Measurements from ENCODE around the gene NCKAP5. TPM values are rescaled to one million over a fixed set of nuclear protein-coding genes. Genes with fewer than 3 reads are reported as not detected.

NCKAP5 gene
- total and polyA plus RNA-seq, 4 donors, result 2.3 to 20.2 (median 8.1) TPM

DNA sequence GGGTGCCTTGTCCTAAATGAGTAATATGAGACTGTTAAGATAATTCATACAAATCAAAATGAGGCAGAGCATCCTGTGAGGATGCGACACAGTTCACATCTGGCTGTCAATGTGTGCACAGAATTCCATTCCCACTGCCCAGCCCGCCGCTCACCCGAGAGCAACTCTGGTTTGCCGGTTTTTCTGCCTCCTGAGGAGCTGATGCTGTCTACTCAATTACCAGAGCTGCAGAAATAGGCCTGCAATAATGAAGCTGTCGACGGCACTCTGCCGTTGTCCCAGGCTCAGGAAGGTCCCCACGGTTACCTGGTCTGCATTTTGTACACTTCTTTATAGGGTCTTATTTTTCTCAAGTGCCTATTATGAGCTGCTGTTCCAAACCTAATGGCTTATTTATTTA lies 842.5 kb downstream of the NCKAP5 start:
- Histone ChIP-seq H3K9ac (ENCODE audit: insufficient read depth in 1 of 2, low read length in 2 of 2) (no peak overlapping the region), H3K27ac (ENCODE audit: low read depth in 1 of 2, low read length in 1 of 2) (no peak overlapping the region), H3K9me3 (ENCODE audit: control insufficient read depth in 4 of 4, insufficient read depth in 3 of 4, low read length in 3 of 4) (no peaks in the 10 kb centered on the region), H3K36me3 (ENCODE audit: control insufficient read depth in 4 of 4, insufficient read depth in 4 of 4, low read length in 4 of 4) (peaks cover 0 to 1% (median 0%) of the 10 kb centered on the region in 4 donors), H3K27me3 (ENCODE audit: control insufficient read depth in 3 of 3, insufficient read depth in 3 of 3, low read length in 2 of 3) (no peaks in the 10 kb centered on the region), H3K4me3 (no peak overlapping the region), H3K4me1 (ENCODE audit: control insufficient read depth in 5 of 5, insufficient read depth in 5 of 5, low read length in 5 of 5) (no peaks in the 10 kb centered on the region)
- no peak for DNase-seq
- ATAC-seq (ENCODE audit: insufficient read depth, low FRiP score), result no peak
- no peak for TF ChIP-seq CTCF (IDR thresholded peaks at IDR 0.05; ENCODE audit: control extremely low read depth, extremely low read depth)
- 89 to 91% methylated on average over 9 of the region's 9 CpGs for WGBS, 2 donors

DNA sequence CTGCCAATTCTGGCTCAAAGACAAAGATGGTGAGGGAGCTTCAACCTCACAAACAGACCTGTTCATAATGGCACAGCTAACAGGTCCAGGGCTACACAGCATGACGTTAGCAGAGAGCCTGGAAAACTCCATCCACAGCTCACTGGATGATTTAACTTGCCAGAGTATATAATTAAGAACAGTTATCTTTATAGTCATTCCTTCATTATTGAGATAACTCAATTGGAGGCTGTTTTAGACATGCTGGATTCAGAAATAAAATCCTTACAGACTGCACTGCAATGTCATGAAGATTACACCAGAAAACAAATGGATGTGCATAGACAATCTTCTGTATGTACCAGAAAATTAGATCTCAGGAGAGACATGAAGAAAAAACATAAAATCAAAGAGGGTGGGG lies 843.1 kb downstream of the NCKAP5 start:
- no peak for ATAC-seq (ENCODE audit: insufficient read depth, low FRiP score)
- no peak overlapping the region for H3K4me3 ChIP-seq
- H3K36me3 ChIP-seq (ENCODE audit: control insufficient read depth in 4 of 4, insufficient read depth in 4 of 4, low read length in 4 of 4), result peaks cover 0 to 1% (median 0%) of the 10 kb centered on the region in 4 donors
- 73 to 81% methylated on average over 1 of the region's 1 CpG for whole genome bisulfite sequencing, 2 donors
- no peaks in the 10 kb centered on the region for H3K27me3 ChIP-seq (ENCODE audit: control insufficient read depth in 3 of 3, insufficient read depth in 3 of 3, low read length in 2 of 3)
- TF ChIP-seq CTCF (IDR thresholded peaks at IDR 0.05; ENCODE audit: control extremely low read depth, extremely low read depth), result no peak
- DNase-seq, result no peak
- no peaks in the 10 kb centered on the region for H3K9me3 ChIP-seq (ENCODE audit: control insufficient read depth in 4 of 4, insufficient read depth in 3 of 4, low read length in 3 of 4)
- H3K9ac ChIP-seq (ENCODE audit: insufficient read depth in 1 of 2, low read length in 2 of 2), result no peak overlapping the region
- no peak overlapping the region for H3K27ac ChIP-seq (ENCODE audit: low read depth in 1 of 2, low read length in 1 of 2)
- H3K4me1 ChIP-seq (ENCODE audit: control insufficient read depth in 5 of 5, insufficient read depth in 5 of 5, low read length in 5 of 5), result no peaks in the 10 kb centered on the region

- H3K9ac ChIP-seq (ENCODE audit: insufficient read depth in 1 of 2, low read length in 2 of 2), result no peak overlapping the region
- WGBS, 2 donors, result 95 to 100% methylated on average over 2 of the region's 2 CpGs
- no peak overlapping the region for H3K27ac ChIP-seq (ENCODE audit: low read depth in 1 of 2, low read length in 1 of 2)
- H3K4me3 ChIP-seq, result no peak overlapping the region
- peaks cover 0 to 2% (median 0%) of the 10 kb centered on the region in 5 donors for H3K4me1 ChIP-seq (ENCODE audit: control insufficient read depth in 5 of 5, insufficient read depth in 5 of 5, low read length in 5 of 5)
- ATAC-seq (ENCODE audit: insufficient read depth, low FRiP score) (no peak), DNase-seq (no peak)
- no peak for TF ChIP-seq CTCF (IDR thresholded peaks at IDR 0.05; ENCODE audit: control extremely low read depth, extremely low read depth)
- H3K27me3 ChIP-seq (ENCODE audit: control insufficient read depth in 3 of 3, insufficient read depth in 3 of 3, low read length in 2 of 3), result no peaks in the 10 kb centered on the region
- H3K36me3 ChIP-seq (ENCODE audit: control insufficient read depth in 4 of 4, insufficient read depth in 4 of 4, low read length in 4 of 4), result peaks cover 0 to 2% (median under 1%) of the 10 kb centered on the region in 4 donors
- H3K9me3 ChIP-seq (ENCODE audit: control insufficient read depth in 4 of 4, insufficient read depth in 3 of 4, low read length in 3 of 4), result peaks cover 0 to 3% (median 0%) of the 10 kb centered on the region in 4 donors
Observed at GRCh38 chr2:132721938-132722337, 846.3 kb downstream of the NCKAP5 start.

GRCh38 chr2:132720393-132720792 lies 847.9 kb downstream of the NCKAP5 start:
- no peak overlapping the region for H3K4me3 ChIP-seq
- WGBS, 2 donors, result 89 to 92% methylated on average over 4 of the region's 4 CpGs

More at GRCh38 chr2:132720393-132720792, 847.9 kb downstream of the NCKAP5 start:
- DNase-seq, result no peak
- Histone ChIP-seq H3K36me3 (ENCODE audit: control insufficient read depth in 4 of 4, insufficient read depth in 4 of 4, low read length in 4 of 4) (peaks cover 0 to 2% (median under 1%) of the 10 kb centered on the region in 4 donors), H3K9me3 (ENCODE audit: control insufficient read depth in 4 of 4, insufficient read depth in 3 of 4, low read length in 3 of 4) (peaks cover 0 to 3% (median 0%) of the 10 kb centered on the region in 4 donors), H3K27ac (ENCODE audit: low read depth in 1 of 2, low read length in 1 of 2) (no peak overlapping the region), H3K9ac (ENCODE audit: insufficient read depth in 1 of 2, low read length in 2 of 2) (no peak overlapping the region), H3K27me3 (ENCODE audit: control insufficient read depth in 3 of 3, insufficient read depth in 3 of 3, low read length in 2 of 3) (no peaks in the 10 kb centered on the region), H3K4me1 (ENCODE audit: control insufficient read depth in 5 of 5, insufficient read depth in 5 of 5, low read length in 5 of 5) (peaks cover 0 to 2% (median 0%) of the 10 kb centered on the region in 5 donors)
- ATAC-seq (ENCODE audit: insufficient read depth, low FRiP score), result no peak
- no peak for TF ChIP-seq CTCF (IDR thresholded peaks at IDR 0.05; ENCODE audit: control extremely low read depth, extremely low read depth)

Measured in lung (tissue), 12 donors.